Skin of body (tissue), 2 donors: ENCODE measurements around the gene AGAP1. TPM values are rescaled to one million over a fixed set of nuclear protein-coding genes. Genes with fewer than 3 reads are reported as not detected.
"Not testable (repeated sequence)": the region's sequence is repeated elsewhere in the genome, so short reads cannot be mapped to it uniquely, and the experiment has no call there.

Experiments
- DNase-seq: peaks from one replicate; lab custom pipeline; 2025; lab: John Stamatoyannopoulos, UW
- total RNA-seq: library from RNA; depleted of rRNA; stranded (reverse); fragments of >200 nt; gene quantifications from one replicate; pipeline ENCODE4 v1.2.3, GENCODE V29; 2014

AGAP1 gene
- total RNA-seq, 1 donor from 2014 or later: 25.6 TPM

GRCh38 chr2:236141616-236142015 lies 647.8 kb downstream of the AGAP1 start:
- DNase-seq: not testable (repeated sequence)

GRCh38 chr2:236143811-236144210 lies 650.0 kb downstream of the AGAP1 start:
- no peak for DNase-seq

GRCh38 chr2:236146436-236146835 lies 652.6 kb downstream of the AGAP1 start:
- no peak for DNase-seq

GRCh38 chr2:236155406-236155805 lies 661.6 kb downstream of the AGAP1 start:
- no peak for DNase-seq

GRCh38 chr2:236156095-236156859 lies 662.4 kb downstream of the AGAP1 start:
- DNase-seq: no peak

GRCh38 chr2:236156860-236157194 lies 663.0 kb downstream of the AGAP1 start:
- DNase-seq: no peak

- DNase-seq: no peak
These were observed 663.5 kb downstream of the AGAP1 start for GRCh38 chr2:236157366-236157765.

GRCh38 chr2:236157815-236158498 lies 664.1 kb downstream of the AGAP1 start:
- no peak for DNase-seq

GRCh38 chr2:236158969-236159777 lies 665.3 kb downstream of the AGAP1 start:
- DNase-seq: no peak

- no peak for DNase-seq
These were observed 665.9 kb downstream of the AGAP1 start for GRCh38 chr2:236159778-236160170.

- no peak for DNase-seq
These were observed 666.7 kb downstream of the AGAP1 start for GRCh38 chr2:236160366-236161081.

- DNase-seq: no peak
These were observed 667.2 kb downstream of the AGAP1 start for GRCh38 chr2:236161082-236161462.

GRCh38 chr2:236161531-236161930 lies 667.7 kb downstream of the AGAP1 start:
- DNase-seq: no peak

GRCh38 chr2:236162031-236162845 lies 668.4 kb downstream of the AGAP1 start:
- no peak for DNase-seq

GRCh38 chr2:236162882-236163470 lies 669.1 kb downstream of the AGAP1 start:
- no peak for DNase-seq

GRCh38 chr2:236163471-236164200 lies 669.8 kb downstream of the AGAP1 start:
- DNase-seq: no peak

- no peak for DNase-seq
These were observed 670.5 kb downstream of the AGAP1 start for GRCh38 chr2:236164201-236164924.

- DNase-seq: no peak
These were observed 671.3 kb downstream of the AGAP1 start for GRCh38 chr2:236164925-236165841.
